Bronchial epithelial cell (primary cell): ENCODE results near the gene TMC8. TPM values are rescaled to one million over a fixed set of nuclear protein-coding genes. Genes with fewer than 3 reads are reported as not detected.

Experiments
- DNase-seq: peaks from one replicate; pipeline ENCODE4 v3.0.0-alpha.2; 2010; ENCODE audit warnings: low read depth
- FAIRE-seq: peaks from 2 replicates; lab custom pipeline; 2011; peaks lifted over from hg19 to GRCh38; lab: Jason Lieb, UNC
- H3K27me3 ChIP-seq: 2 replicates; pipeline ENCODE4 v1.5.1; 2011; ENCODE audit warnings: low read length; ENCODE audit not compliant: control insufficient read depth, insufficient read depth
- H3K36me3 ChIP-seq: 2 replicates; pipeline ENCODE4 v1.5.1; 2011; ENCODE audit warnings: low read length; ENCODE audit not compliant: control insufficient read depth, insufficient read depth
- H3K4me3 ChIP-seq: 2 replicates; pipeline ENCODE4 v1.5.1; 2011; ENCODE audit warnings: mild to moderate bottlenecking, low read depth, low read length, control low read depth
- total RNA-seq: library from RNA; depleted of rRNA; stranded (reverse); fragments of >200 nt; gene quantifications from 2 replicates; pipeline ENCODE4 v1.2.1, GENCODE V29; 2014
- TF ChIP-seq, protein P1 (sequence below): IDR thresholded peaks from 2 replicates; pipeline ENCODE4 v1.5.1; 2011; ENCODE audit warnings: mild to moderate bottlenecking, moderate library complexity, low read length, control low read depth, inconsistent platforms; ENCODE audit not compliant: insufficient read depth, severe bottlenecking

Gene TMC8
- total RNA-seq, 1 donor from 2014 or later, result not detected

GRCh38 chr17:78122931-78123249 lies 7.7 kb upstream of the TMC8 start:
- TF ChIP-seq, protein P1, sequence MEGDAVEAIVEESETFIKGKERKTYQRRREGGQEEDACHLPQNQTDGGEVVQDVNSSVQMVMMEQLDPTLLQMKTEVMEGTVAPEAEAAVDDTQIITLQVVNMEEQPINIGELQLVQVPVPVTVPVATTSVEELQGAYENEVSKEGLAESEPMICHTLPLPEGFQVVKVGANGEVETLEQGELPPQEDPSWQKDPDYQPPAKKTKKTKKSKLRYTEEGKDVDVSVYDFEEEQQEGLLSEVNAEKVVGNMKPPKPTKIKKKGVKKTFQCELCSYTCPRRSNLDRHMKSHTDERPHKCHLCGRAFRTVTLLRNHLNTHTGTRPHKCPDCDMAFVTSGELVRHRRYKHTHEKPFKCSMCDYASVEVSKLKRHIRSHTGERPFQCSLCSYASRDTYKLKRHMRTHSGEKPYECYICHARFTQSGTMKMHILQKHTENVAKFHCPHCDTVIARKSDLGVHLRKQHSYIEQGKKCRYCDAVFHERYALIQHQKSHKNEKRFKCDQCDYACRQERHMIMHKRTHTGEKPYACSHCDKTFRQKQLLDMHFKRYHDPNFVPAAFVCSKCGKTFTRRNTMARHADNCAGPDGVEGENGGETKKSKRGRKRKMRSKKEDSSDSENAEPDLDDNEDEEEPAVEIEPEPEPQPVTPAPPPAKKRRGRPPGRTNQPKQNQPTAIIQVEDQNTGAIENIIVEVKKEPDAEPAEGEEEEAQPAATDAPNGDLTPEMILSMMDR, result no peak
- Histone ChIP-seq H3K4me3 (no peak overlapping the region), H3K36me3 (peaks cover 9% of the 10 kb centered on the region), H3K27me3 (no peaks in the 10 kb centered on the region)
- DNase-seq (no peak), FAIRE-seq (no peak)

- no peak for FAIRE-seq
Observed at GRCh38 chr17:78123258-78123929, 7.2 kb upstream of the TMC8 start.

DNA sequence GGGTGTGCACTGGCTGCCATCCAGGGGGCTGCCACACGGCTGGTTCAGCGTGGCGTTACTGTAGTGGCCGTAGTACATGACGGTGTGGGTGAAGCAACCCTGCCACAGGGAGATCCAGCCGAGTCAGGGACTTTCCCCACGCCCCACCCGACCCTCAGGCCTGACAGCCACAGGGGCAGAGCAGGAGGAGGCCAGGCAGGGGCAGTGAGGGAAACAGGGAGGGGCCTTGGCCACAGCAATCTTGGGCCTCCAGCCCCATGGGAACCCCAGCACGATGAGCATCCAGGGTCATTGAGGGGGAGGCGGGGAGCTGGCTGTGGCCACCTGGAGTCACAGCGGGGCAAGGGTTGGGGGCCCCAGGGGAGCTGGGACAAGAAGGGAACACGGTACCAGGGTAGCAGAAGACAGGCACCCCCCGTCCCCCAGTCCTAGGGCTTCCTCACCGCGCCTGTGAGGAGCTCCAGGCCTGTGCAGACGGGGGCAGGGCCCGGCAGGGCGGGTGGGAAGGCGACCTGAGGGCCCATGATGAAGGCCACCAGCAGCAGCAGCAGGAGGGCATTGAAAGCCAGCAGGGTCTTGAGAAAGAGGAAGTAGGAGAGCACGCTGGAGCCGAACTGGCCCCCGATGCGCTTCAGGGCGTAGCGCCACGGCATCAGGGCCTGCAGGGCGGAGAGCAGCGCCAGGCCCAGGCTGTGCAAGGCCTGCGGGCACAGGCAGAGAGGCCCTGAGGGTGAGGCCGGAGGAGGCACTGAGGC lies 6.3 kb upstream of the TMC8 start:
- Histone ChIP-seq H3K4me3 (no peak overlapping the region), H3K27me3 (no peaks in the 10 kb centered on the region), H3K36me3 (peaks cover 9% of the 10 kb centered on the region)
- TF ChIP-seq, protein P1, result no peak
- DNase-seq (no peak), FAIRE-seq (no peak)

More at GRCh38 chr17:78123258-78123929, 7.2 kb upstream of the TMC8 start:
- Histone ChIP-seq H3K27me3 (no peaks in the 10 kb centered on the region), H3K4me3 (no peak overlapping the region), H3K36me3 (peaks cover 9% of the 10 kb centered on the region)
- DNase-seq, result no peak
- TF ChIP-seq, protein P1, result no peak

GRCh38 chr17:78124836-78125137 lies 5.8 kb upstream of the TMC8 start:
- no peaks in the 10 kb centered on the region for H3K27me3 ChIP-seq
- DNase-seq (no peak), FAIRE-seq (no peak)
- H3K4me3 ChIP-seq, result no peak overlapping the region
- TF ChIP-seq, protein P1, result no peak
- peaks cover 9% of the 10 kb centered on the region for H3K36me3 ChIP-seq

DNA sequence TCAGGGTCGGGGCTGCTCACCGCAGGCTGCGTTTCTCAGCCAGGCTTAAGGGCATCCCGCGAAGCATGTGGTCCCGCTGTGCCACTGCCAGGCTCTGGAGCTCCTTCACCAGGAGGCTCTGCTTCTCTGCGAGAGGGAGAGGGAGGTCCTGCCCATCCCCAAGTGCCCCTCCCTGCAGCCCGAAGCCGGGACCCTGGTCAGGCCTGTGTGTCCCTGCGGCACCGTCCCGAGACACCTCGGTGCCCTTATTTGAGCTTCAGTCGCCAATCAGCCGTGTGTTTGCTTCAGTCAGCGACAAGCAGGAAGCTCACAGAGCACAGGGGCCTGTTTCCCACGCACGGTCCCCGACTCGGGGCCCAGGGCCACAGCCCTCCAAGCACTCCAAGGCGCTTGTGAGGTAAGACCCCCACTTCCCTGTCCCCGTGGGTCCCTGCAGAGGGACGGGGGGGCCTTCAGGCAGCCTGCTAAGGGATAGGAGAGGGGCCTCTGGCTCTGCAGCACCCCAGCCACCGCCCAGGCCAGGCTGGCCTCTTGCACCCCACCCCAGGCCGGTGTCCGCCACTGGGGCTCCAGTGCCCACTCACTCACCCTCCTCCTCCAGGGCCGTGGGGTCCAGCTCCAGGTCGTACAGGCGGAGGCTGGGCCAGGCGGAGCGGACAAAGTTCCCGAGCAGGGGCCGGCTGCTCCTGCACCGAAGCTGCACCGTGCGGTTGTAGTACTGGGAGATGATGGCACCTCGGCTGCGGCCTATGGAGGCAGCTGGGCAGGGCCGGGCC lies 5.2 kb upstream of the TMC8 start:
- Histone ChIP-seq H3K27me3 (no peaks in the 10 kb centered on the region), H3K4me3 (no peak overlapping the region), H3K36me3 (peaks cover 9% of the 10 kb centered on the region)
- DNase-seq (no peak), FAIRE-seq (no peak)
- TF ChIP-seq, protein P1, result no peak
